GM11168 (cell line): ENCODE data around the gene PEX11G.

ENCODE experiments used
- in situ Hi-C: fragments of 300-500 bp; cut with MboI; formaldehyde crosslinking; loops from one replicate; pipeline ENCODE4 v1.12.0; 2022; ENCODE audit warnings: low sequenced_read_pairs; ENCODE audit not compliant: unreplicated experiment

The PEX11G gene

GRCh38 chr19:7500811-7501450 lies 12.1 kb upstream of the PEX11G start:
- in situ Hi-C loops: no loop called here

DNA sequence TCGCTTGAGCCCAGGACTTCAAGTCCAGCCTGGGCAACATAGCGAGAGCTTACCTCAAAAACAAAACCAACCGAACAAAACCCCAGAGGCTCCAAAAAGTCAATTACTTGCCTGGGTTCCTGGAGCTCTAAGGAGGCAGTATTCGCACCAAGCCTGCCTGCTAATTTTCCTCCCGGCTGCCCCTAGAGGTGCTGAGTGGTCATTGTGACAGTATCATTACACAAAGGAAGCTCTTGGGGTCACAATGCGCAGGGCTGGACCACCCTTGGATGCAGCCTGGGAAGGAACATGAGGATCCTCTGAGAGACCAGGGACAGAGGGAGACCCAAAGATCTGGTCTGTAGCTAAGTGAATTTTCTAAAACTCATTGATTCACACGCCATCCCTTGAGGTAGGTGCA lies 8.5 kb upstream of the PEX11G start:
- in situ Hi-C loops: no loop called here

- in situ Hi-C loops: no loop called here
Measured at GRCh38 chr19:7494416-7495098, 5.7 kb upstream of the PEX11G start.

- in situ Hi-C loops: no loop called here
Measured at GRCh38 chr19:7492558-7492957, 3.7 kb upstream of the PEX11G start.

- in situ Hi-C loops: no loop called here
Measured at GRCh38 chr19:7492142-7492541, 3.3 kb upstream of the PEX11G start.

DNA sequence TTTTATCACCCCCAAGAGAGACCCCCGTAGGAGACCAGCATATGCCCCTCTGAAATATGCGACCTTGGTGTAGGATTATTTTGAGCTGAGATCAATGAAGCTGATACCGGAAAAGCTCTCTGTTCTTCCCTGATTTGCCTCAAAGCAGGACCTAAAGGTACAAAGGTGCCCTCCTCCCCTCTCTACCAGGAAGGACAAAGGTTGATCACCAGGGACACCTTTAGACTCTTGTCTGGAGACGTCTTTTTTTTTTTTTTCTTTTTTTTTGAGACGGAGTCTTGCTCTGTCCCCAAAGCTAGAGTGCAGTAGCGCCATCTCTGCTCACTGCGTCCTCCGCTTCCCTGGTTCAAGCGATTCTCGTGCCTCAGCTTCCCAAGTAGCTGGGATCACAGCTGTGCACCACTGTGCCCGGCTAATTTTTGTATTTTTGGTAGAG lies 792 bp upstream of the PEX11G start:
- in situ Hi-C loops: no loop called here

DNA sequence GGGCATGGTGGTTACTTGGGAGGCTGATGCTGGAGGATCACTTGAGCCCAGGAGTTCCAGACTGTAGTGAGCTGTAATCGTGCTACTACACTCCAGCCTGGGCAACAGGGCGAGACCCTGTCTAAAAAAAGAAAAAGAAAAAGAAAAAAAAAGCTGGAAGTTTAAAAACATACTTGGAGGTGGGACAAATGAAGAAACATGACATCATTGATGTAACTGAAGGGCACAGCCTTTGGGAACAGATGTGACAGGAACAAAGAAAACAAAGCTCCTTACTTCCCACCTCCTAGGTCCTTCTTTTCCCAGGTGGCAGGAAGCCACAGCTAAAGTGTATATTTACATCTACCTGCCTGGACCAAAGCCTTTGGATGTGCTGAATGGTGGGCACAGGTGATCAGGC lies 1.9 kb downstream of the PEX11G start:
- in situ Hi-C loops: no loop called here

- in situ Hi-C loops: no loop called here
Measured at GRCh38 chr19:7483720-7484201, 5.1 kb downstream of the PEX11G start.

DNA sequence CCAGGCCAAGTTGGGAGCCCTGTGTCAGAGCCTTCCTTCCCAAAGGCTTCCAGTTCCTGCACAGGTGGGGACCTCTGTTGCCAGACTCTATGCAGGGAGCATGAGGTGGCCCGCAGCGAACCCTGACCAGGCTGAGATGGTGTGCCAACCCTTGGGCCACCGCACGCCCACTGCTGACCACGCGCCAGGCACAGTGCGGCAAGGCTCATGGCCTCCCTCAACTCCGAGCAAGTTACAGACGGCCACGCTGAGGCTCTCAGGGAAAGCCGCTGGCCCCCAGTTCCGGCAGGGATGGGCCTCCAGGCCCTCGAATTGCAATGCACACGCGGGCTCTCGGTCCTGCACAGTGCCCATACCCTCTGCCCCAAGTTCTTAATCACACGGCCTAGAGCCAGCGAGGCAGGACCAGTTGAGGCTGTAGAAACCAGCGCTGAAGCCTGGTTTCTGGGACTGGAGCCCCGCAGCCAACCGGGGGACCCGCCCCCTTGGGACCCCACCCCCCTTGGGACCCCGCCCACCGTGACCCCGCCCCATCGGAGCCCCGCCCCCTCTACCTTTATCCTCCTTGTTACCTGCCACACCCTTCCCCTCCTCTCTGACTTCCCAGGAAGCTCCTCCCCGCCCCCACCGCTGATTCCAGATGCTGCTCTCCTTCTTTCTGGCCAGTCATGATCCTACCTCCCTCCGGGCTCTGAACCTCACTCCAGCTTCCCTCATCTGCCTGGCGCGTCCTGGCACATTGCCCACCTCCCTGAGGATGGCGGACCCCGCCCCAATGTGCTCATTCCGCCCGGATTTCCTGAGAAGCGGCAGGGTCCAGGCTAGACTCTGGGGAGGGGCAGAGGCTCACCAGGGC lies 6.0 kb downstream of the PEX11G start:
- in situ Hi-C loops: no loop called here

- in situ Hi-C loops: no loop called here
Measured at GRCh38 chr19:7480970-7481255, 7.9 kb downstream of the PEX11G start.

GRCh38 chr19:7480222-7480969 lies 8.4 kb downstream of the PEX11G start:
- in situ Hi-C loops: no loop called here

DNA sequence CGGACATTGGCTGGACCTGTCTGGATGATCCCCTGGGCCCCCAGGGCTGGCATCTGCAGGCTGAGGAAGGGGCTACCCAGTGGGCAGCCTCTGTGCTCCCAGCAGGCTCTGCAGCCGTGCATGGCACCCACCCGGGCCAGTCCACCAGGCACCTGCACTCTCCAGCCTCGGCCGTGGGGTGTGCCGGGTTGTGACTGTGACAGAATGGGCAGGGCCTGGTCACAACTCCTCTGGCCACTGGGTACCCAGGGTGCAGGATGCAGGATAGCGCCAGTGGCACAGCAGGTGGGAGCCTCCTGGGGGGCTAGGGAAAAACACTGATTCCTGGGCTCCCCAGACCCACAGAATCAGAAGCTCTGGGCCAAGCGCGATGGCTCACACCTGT lies 10.0 kb downstream of the PEX11G start:
- in situ Hi-C loops: no loop called here

GRCh38 chr19:7478173-7478842 lies 10.5 kb downstream of the PEX11G start:
- in situ Hi-C loops: no loop called here

DNA sequence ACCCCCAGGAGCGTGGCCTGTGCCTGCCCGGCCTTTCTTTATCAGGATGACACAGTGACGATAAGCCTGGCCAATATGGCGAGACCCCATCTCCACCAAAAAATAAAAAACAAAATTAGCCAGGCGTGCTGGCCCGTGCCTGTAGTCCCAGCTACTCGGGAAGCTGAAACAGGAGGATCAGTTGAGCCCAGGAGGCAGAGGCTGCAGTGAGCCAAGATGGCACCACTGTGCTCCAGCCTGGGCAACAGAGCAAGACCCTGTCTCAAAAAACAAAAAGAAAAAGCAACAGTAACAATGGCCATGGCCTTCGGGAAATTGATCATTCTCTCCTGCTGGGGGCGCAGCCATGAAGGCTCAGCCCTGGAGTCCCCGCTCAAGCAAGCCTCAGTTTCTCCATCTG lies 11.1 kb downstream of the PEX11G start:
- in situ Hi-C loops: no loop called here

DNA sequence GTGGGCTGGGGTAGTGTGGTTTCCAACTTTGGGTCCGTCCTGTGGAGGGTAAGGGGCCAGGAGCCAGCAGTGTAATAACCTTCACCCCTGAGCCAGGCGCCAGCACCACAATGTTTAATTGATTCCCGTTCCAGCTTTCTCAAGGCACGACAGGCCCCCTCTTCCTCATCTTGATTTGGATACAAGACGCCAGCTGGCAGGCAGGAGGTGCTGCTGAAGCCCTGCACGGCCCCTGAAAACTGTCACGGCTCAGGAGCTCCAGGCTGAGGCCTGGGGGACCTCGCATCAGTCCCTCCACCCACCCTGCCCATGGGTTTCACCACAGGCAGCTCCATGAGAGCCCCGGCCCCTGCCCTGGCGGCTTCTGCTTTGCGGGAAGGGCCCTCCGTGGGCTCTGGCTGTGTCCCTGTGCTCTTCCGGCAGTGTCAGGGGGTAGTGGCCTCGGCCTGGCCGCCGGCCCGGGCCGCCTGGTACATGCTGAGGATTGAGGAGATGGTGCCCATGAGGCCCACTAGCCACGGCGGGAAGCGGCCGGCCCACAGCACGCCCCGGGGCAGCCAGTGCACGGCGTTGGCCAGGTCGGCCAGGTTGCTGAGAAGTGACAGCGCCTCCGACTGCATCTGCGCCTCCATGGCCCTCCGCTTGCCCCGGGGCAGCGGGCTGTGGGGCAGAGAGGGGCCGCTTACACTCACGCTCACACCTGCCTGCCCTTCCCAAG lies 11.9 kb downstream of the PEX11G start:
- in situ Hi-C loops: no loop called here

DNA sequence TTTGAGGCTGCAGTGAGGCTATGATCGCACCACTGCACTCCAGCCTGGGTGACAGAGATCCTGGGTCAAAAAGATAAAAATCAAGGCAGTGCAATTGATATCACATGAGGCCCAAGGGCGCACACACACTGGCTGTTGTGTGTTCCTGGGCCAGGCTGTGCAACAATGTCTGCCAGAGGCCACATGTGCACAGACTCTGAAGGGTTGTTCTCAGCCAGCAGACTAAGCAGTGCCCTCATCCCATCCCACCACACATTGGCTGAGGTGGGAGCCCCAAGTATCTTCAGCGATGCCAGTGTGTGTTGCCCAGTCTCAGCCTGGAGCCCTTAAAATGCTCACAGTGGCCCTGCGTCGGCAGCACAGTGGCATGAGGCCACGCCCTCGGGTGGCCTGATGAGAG lies 12.6 kb downstream of the PEX11G start:
- in situ Hi-C loops: no loop called here

DNA sequence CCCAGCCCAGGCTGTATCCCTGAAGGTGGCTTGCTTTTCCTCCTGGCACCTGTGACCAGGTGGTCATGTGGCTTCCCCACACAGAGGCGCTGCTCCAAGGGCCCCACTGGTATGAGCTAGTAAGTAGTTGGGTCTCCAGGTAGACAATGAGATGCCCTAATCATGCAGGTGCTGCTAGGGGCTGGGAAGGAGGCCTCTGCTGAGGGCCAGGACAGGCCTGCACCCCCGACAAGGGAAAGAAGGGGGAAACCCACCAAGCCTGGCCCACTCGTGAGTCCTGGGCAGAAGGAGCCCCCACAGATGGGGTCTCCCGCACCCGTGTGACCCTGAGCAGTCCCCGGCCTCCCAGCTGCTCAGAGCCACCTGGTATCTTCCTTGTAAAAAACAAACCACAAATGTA lies 13.2 kb downstream of the PEX11G start:
- in situ Hi-C loops: no loop called here

DNA sequence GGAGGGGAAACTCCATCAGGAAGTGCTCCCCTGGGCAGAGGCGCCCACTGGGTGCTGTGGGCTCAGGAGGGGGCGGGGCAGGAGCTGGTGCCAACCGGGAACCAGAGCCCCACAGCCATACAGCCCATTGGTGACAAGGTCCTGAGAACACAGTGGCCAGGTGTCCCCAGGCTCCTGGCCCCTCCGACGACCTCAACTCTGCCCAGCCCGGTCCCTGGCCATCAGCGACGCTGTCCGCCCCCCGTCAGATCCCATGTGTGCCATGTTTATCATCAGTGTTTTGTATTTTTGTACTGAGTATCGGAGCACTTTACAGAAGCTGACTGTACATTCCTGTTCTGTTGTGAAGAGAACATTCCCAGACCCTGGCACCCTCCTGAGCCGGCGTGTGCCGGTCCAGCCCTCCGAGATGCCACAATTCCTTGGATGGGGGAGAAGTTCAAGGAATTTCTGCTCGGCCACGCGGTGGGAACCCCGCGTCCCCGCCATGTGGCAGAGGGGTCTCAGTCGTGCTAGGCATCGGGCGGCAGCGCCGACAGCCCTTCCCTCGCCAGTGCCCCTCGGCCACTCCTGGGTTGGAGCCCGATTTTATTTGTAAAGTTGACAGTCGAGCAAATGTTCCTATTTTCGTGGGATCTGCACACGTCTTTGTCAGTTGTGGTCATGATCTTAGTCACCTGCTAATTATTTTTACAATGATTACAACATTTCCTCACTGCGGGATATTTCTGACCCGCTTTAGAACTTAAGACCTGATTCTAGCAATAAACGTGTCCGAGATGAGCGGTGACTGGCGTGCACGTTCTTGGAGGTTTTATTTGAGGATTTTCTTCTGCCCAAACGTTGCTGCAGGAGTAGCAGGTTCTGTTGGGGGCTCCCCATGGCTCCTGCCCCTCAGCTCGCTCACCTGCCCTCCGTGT lies 16.9 kb downstream of the PEX11G start:
- in situ Hi-C loops: no loop called here
